ENCODE results near the gene CNFN.

GRCh38 chr19:42400404-42400803, 10.3 kb upstream of the CNFN start:
- TF ChIP-seq CTCF (IDR thresholded peaks at IDR 0.05; ENCODE audit: low read length) (no peak), EZH2 (IDR thresholded peaks at IDR 0.05; ENCODE audit: borderline replicate concordance, low read length) (no peak)

Measured in OCI-LY1 (cell line).